Measurements from ENCODE around the gene ENC1.
A peak's percentile ranks its signal among the peaks of the same experiment; 100 is the strongest.
"Not testable (repeated sequence)": the region's sequence is repeated elsewhere in the genome, so short reads cannot be mapped to it uniquely, and the experiment has no call there.

Gene ENC1, protein sequence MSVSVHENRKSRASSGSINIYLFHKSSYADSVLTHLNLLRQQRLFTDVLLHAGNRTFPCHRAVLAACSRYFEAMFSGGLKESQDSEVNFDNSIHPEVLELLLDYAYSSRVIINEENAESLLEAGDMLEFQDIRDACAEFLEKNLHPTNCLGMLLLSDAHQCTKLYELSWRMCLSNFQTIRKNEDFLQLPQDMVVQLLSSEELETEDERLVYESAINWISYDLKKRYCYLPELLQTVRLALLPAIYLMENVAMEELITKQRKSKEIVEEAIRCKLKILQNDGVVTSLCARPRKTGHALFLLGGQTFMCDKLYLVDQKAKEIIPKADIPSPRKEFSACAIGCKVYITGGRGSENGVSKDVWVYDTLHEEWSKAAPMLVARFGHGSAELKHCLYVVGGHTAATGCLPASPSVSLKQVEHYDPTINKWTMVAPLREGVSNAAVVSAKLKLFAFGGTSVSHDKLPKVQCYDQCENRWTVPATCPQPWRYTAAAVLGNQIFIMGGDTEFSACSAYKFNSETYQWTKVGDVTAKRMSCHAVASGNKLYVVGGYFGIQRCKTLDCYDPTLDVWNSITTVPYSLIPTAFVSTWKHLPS

DNA sequence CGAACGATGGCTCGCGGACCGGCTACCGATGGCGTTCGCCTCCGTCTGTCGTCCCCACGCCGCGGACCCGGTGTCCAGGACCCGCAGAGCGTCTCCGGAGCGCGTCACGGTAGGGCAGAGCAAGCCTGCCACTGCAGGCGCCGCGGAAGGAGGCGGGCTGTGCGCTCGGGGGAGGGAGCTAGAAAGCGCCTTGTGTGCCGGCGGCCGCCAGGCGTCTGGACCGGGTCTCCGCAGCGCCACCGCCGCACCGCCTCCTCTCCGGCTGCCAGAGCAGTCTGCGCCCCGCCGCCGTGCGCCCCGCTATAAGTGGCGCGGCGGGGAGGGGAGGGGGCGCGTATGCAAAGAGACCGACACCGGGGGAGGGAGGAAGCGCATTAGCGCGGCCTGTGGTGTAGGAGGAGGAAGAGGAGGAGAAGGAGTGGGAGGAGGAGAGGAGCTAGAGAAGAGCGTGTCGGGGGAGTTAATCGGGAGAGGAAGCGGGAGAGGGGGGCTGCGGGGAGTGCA, at the start of gene ENC1:
ENC1 (minus strand) TSS at position 279 of the 504 bp plus-strand sequence. CDS start 4,243 bp downstream, outside the sequence.
- peak; percentile 63 for DNase-seq

DNA sequence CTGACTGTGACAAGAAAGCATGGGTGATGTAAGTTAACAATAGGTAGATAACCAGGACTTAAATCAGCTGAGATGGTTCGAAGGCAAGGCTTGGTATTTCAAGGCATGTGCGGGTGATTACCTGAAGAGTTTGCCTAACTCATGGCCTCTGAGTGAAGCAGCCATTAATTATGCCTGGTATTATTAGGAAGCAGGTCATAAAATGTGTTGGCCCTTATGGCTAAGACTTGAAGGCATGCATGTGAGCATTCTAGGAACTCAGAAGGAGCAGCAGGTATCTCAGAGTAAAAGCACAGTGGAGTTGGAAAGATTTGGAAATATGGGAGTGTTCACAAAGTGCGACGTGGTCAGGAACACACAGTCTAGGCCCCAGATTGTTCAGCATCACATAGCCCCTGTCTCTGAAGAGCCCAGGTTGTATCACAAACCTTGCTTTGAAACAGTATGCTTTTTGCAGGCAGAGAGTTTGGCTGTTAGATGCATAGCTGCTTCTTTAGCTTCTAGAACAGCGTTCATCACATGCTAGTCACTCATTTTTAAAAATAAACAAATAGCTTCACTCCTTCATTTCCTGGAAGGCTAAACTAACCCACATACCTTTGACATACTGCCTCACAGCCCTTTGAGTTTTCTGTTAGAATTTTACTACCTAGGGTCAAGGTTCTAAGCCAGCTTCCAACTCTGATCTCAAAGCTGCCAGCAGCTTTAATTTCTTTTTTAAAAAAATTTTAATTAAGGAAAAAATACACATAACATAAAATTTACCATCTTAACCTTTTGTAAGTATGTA, 46.6 kb upstream of the ENC1 start:
- no peak for DNase-seq

DNA sequence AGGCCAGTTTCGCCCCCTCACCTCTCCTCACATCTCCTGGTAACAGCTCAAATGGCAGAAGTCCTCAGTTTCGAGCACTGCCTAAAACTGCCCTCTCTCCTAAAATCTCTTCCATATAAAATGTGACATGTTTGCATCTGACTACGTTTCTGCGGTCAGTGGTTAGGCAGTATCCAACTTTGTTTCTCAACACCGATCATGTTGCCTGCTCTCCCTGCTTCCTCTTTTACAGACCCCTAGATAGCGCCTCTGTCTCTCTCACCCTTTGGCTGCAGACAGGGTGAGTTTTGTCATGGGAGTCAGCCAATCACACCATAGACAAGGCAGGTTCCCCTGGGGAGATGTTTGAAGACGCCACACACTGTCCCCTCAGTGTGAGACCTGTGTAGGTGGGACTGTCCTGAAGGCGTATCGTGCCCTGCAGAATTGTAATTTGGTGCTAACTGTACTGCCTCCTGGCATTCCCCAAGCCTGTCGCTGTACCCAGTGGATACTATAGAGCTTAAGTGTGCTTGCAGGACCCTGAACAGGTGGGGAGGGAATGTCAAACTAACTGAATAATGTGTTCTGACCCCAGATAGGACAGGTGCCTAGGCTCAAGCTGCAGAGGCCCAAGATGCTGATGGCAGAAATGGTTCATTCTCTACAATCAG, 45.6 kb upstream of the ENC1 start:
- no peak for DNase-seq

DNA sequence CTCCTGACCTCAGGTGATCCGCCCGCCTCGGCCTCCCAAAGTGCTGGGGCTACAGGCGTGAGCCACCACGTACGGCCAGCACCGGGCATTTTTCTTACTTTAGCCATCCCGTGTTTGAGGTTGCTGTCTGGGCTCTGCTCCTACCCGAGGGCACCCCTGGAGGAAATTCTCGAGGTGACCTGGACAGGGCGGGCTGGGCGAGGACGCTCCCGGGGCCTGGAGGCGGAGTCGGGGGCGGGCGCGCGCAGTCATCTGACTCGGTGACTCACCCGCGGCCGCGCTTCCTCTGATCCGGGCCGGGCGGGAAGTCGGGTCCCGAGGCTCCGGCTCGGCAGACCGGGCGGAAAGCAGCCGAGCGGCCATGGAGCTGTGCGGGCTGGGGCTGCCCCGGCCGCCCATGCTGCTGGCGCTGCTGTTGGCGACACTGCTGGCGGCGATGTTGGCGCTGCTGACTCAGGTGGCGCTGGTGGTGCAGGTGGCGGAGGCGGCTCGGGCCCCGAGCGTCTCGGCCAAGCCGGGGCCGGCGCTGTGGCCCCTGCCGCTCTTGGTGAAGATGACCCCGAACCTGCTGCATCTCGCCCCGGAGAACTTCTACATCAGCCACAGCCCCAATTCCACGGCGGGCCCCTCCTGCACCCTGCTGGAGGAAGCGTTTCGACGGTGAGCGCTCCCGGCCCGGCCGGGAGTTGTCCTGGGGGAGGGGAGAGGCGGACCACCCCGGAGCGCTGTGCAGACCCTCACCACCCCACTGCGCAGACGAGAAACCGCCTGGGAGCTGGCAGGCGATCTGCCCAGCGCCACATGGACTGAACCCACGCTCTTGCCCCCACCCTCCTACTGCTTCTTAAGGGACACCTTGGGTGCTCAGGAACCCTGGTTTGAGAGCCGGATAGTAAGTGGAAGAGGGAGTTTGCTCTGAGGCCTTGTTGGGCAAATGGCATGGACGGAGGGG, 44.6 kb upstream of the ENC1 start, which contains the start of gene HEXB:
HEXB (plus strand) TSS at position 334 of the 952 bp plus-strand sequence; CDS start at position 362, 28 bp downstream.
- DNase-seq = peak; percentile 78

DNA sequence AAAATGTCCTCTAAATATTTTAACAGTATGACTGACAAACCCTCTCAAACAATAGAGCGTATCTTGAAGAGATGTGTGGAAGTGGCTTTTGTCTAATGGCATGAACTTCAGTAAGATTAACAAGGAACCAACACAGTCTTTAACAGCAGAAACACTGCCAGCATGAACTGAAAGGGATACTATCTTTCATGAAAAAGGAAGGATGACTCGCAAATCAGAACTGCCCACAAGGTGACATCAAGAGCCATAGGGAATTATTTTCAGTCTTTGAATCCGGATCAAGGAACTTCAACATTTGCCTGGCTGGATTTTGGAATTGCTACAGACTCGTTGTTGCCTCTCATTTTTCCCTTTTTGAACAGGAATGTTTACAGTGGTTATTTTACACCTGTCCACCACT, 39.4 kb upstream of the ENC1 start:
- no peak for DNase-seq

DNA sequence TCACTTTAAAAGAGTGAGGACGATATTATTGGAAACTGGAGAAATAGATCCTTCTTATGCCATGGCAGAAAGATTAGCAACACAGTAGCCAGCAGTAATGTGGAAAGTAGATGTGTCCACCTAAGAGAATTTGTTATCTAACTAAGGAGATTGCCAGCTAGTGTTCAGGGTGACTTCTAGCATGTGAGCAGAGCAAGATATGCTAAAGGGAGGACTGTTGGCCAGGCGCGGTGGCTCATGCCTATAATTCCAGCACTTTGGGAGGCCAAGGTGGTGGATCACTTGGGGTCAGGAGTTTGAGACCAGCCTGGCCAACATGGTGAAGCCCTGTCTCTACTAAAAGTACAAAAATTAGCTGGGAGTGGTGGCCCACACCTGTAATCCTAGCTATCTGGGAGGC, 38.8 kb upstream of the ENC1 start:
- not testable (repeated sequence) for DNase-seq

DNA sequence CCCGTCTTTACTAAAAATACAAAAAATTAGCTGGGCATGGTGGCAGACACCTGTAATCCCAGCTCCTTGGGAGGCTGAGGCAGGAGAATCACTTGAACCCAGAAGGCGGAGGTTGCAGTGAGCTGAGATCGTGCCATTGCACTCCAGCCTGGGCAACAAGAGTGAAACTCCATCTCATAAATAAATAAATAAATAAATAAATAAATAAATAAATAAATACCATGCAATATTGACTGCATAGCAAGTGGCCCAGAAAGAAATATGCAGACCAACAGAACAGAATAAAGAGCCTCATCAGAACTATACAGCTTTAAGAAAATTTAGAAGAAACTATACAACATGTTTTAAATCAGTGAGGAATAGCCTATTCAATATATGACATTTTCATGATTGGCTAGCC, 37.6 kb upstream of the ENC1 start:
- not testable (repeated sequence) for DNase-seq

DNA sequence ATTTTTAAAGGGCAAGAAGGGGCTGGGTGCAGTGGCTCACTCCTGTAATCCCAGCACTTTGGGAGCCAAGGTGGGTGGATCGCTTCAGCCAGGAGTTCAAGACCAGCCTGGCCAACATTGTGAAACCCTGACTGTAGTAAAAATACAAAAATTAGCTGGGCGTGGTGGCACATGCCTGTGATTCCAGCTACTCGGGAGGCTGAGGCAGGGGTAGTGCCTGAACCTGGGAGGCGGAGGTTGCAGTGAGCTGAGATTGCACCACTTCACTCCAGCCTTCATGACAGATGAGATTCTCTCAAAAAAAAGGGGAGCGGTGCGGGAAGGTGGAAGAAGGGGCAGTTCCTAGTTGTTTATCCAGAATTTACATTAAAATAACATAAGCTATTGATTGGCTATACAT, 35.9 kb upstream of the ENC1 start:
- not testable (repeated sequence) for DNase-seq

DNA sequence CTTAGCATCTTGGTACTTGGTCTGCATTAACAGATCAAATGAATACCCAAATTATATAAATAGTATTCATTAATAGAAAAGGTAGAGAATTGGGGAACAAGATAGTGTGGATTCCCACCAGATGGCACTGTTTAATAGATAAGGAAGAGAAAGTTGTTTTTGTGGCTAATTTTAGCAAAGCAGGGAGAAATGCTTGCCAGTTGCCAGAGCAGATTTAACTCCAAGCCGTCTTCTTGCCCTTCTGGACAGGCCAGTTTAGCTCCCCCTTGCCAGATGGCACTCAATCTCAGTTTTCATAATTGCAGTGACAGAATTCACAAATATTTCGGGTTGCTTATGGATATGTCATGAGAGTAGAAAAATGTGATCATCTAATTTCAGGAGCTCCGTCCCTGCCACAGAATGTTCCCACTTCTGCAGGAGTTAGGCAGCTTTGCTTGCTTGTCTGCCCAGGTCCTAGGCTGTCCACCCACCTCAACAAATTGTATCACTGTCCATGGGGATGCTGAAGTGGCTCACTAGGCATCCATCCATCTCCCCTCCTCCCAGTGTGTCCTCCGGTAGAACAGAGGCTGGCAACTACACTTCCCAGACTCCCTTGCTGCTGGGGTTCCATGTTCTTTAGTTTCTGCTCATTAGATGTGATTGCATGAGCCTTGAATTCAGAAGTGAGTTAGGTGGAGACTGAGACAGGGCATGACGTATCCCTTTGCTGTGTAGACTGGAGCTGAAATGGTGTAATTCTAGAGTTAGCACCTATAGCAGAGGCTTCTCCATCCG, 32.7 kb upstream of the ENC1 start:
- DNase-seq = no peak

DNA sequence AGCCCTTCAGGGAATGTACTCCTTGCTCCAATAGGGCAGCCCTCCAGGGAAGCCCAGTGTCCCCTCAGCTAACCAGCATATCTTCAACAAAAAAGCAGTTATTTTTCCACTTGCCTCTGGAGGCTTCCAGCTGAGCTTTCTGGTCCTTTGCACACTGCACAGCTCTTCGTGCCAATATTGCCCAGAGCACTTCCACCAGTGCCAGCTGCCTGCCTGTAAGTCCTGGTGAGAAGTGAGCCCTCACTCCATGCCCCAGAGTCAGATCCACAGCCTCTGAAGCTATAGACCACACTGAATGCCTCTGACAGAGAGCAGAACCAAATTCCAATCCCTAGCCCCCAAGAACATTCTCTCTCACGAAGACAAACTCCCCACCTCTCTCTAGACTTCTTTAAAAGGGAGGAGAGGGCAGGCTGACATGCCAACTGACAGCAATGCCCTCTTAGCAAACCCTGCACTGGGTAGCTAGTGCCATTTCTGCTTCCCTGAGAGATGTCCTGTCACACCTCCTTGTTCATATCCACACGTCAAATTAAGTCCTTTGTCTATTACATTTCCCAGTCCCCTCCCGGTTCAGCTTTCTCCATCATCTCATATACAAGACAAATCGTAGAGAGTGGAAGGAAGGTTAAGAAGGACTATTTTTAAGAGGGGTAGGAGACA, 31.8 kb upstream of the ENC1 start:
- no peak for DNase-seq

DNA sequence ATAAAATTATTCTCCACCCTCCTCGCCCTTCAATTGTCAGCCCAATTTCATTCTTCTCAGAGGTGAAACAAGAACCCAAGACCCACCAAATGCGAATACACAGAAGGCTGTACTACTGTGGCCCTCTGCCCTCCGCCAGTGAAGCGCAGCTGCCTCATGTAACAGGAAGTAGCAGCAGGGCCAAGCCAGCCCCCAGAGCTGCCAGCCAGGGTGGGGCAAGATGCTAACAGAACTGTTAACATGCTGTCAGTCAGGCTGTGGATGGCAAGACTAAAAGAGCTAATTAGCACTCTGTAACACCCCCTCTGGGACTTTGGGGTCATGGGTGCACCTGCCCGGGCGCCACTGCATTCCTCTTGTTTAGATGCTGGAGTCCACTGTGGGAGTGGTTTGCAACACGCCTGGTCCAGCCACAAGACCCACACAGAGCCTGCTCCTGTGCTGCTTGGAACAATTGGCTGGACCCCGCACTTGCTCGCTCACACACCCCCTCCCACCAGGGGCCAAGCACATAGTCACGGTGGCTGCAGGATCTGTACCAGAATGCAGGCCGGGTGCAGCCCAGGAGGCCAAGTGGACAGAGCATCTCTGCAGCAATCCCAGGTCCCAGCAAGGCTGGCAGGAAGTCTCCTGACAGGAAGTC, 30.0 kb upstream of the ENC1 start:
- no peak for DNase-seq

DNA sequence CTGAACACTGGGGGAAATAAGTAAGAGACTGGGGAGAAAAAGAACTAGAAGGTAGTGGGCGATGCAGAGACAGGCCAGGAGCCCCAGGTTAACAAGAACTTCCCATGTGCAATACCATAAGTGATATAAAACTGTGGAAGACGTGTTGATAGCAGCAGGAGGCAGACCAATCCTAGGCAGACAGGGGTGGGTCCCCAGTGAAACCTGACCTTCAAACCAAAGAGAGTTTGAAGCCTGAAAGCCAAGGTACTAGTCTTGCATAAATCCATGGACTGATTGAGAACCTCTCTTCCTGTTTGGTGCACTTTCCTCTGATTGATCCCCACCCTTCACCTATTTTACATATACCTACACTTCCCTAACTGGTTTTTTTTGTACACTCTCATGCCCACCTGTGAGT, 29.3 kb upstream of the ENC1 start:
- DNase-seq = no peak

DNA sequence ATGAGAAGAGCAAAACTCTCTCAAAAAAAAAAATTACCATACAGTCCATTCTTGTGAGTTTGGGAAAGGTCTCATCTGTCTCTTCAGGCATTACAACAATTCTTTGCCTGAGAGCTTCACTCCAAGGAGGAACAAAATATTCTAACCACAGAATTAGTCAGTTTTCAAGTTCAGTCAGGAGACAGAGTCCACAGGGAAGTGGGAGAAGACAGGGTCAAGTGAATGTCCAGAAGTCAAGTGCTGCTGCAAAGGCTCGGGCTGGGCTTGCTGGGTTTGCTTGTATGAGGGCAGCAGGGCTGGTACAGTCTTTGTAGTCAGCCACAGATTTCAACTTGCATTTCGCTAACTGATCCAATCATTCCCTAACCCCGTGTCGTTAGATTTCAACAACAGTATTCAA, 26.9 kb upstream of the ENC1 start:
- DNase-seq = no peak

DNA sequence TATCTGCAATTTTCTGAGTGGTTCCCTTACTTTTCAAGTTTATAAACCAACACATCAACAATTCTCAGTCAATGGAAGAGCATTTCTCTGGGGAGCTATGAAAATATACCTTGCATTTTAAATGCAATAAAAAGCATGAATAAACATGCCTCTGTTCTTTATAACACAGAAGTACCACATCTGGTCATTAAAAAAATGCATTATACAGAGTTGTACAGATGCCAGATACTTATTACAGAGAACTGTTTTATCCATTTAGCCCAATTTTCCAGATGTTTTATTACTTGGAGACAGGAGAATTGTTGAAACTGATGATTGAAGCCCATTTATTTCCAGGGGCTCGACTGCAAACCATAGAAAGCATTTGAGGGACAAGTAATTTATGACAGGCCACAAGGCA, 25.3 kb upstream of the ENC1 start:
- no peak for DNase-seq

DNA sequence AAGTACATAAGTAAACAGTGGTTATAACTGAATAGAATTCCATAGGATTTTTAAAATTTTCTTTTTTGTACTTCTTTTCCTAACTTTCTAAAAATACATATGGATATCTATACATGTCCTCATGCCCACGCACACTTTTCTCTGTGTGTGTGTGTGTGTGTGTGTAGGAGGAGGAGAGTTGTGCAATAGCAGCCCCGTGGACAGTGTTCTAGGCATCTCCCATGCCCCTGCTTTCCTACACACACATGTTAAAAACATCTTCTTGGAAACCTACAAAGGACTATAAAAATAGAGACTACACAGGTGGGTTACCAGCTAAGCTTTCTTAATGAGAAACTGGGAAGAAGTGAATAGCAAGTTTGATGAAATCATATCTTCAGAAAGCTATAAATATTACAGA, 24.7 kb upstream of the ENC1 start:
- no peak for DNase-seq

DNA sequence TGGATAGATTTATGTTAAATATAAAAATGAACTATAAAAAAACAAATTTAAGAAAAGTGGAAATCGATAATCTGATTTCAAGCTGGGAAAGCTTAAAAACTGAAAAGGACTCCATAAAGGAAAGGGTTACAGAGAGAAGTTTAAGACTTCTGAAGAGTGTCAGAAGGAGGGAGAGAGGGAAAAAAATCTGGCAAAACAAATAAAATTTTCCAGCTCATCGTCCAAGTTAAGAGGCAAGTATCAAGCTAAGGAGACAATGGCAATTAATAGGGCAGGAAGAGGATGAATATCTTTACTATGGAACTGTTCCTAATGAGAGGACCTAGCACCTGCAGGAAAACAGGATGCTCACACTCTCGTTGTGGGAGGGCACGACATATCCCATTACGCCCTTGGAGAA, 24.0 kb upstream of the ENC1 start:
- DNase-seq = no peak

DNA sequence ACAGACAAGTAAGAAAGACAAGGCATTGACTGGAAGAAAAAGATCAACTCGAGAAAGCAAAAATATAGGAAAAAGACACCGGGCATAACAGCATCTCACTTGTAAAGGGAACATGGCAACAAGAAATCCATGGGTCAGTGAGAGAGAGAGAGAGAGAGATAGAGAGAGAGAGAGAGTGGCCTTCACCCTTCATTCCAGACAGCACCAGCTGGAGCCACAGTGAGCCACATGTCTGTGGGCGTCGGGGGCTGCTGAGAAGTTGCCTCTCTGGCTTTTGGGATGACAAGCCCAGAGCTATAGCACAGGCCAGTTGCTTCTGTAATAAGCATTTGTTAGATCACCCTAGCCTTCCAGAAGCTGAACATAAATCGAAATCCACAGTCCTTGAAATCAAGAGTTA, 20.3 kb upstream of the ENC1 start:
- no peak for DNase-seq

DNA sequence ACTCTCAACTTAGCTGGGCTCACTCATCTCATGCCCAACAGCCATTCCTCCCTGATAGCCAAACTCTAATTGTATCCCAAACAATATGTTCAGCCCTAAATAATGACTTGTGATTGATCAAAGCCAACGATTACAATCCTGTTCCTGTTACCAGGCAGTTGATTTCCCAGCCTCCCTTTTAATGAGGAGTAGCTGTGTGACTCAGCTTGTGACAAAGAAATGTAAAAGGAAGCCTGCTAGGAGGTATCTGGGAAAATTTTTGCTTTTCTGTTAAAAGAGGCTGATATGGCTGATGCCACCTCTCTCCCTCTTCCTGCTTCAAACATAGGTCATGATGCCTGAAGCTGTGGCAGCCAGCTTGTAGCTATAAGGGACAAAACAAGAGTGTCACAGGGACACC, 19.6 kb upstream of the ENC1 start:
- no peak for DNase-seq

DNA sequence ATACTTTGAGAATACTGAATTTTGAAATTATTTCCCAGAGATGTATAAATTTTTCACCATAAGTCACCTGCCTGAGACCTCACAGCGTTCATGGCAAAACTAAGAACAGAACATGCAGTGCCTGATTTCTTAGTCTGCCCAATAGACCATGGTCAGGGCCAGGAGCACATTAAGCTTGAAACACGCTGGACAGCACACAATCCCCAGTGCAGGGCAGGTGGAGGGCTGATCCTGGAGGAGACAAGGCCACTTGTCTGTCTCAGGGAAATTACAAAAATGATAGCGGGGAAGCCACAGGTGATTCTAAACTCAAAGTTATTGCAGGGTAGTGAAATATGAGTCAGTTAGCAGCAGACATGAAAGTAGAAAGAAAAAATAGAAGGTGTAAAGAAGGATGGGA, 18.6 kb upstream of the ENC1 start:
- no peak for DNase-seq

DNA sequence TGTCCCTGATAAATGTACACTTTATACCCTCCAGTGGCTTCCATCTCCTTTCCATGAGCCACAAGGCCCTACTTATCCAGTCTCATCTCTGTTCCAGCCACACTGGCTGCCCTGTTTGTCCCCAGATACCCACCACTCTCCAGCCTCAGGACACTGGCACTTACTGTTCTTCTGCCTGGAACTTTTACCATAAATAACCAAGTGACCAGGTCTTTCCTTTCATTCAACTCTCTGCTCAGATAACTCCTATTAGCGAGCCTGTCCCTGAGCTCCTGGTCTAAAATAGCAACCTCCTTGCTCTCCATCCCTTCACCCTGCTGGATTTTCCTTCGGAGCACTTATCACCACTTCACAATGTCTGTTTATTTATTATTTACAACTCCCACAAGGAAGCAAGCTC, 16.6 kb upstream of the ENC1 start:
- no peak for DNase-seq

All from activated gamma-delta T cell treated with Interleukin-2 at 50 U/mL for 16 hours (primary cell).